ENCODE measurements around the gene MRPS21. TPM values are rescaled to one million over a fixed set of nuclear protein-coding genes. Genes with fewer than 3 reads are reported as not detected.

The MRPS21 gene
- total and polyA plus RNA-seq, 9 of the 15 experiments (the other 6 are each of a cell fraction or from before 2014, with no cell fraction given): 119 to 407 (median 149) TPM

GRCh38 chr1:150268705-150269403 is 24.8 kb upstream of the MRPS21 start, which contains the start of gene APH1A (continued):
- peak; percentile 71 for TF ChIP-seq REST (IDR thresholded peaks at IDR 0.05; ENCODE audit: borderline replicate concordance)
- no peak for TF ChIP-seq REST (CRISPR knock-in tag; IDR thresholded peaks at IDR 0.05; ENCODE audit: low read depth)
- TF ChIP-seq ZHX1 (conservative IDR thresholded peaks at IDR 0.05; ENCODE audit: low read length): no peak
- TF ChIP-seq HMG20A (CRISPR knock-in tag; conservative IDR thresholded peaks at IDR 0.05): no peak
- 0 out of 2 replicates have a peak, but pooled peaks have one; percentile 46 for TF ChIP-seq CTBP1 (IDR thresholded peaks at IDR 0.05; ENCODE audit: borderline replicate concordance)
- TF ChIP-seq, protein P1, sequence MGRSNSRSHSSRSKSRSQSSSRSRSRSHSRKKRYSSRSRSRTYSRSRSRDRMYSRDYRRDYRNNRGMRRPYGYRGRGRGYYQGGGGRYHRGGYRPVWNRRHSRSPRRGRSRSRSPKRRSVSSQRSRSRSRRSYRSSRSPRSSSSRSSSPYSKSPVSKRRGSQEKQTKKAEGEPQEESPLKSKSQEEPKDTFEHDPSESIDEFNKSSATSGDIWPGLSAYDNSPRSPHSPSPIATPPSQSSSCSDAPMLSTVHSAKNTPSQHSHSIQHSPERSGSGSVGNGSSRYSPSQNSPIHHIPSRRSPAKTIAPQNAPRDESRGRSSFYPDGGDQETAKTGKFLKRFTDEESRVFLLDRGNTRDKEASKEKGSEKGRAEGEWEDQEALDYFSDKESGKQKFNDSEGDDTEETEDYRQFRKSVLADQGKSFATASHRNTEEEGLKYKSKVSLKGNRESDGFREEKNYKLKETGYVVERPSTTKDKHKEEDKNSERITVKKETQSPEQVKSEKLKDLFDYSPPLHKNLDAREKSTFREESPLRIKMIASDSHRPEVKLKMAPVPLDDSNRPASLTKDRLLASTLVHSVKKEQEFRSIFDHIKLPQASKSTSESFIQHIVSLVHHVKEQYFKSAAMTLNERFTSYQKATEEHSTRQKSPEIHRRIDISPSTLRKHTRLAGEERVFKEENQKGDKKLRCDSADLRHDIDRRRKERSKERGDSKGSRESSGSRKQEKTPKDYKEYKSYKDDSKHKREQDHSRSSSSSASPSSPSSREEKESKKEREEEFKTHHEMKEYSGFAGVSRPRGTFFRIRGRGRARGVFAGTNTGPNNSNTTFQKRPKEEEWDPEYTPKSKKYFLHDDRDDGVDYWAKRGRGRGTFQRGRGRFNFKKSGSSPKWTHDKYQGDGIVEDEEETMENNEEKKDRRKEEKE (IDR thresholded peaks at IDR 0.05; ENCODE audit: borderline replicate concordance in 1 of 2, control insufficient read depth in 1 of 2, low read depth in 2 of 2, low read length in 1 of 2): no peak
- no peak for TF ChIP-seq ASH1L (IDR thresholded peaks at IDR 0.05; ENCODE audit: borderline replicate concordance, low read depth, partially characterized antibody)
- TF ChIP-seq NR2C1 (IDR thresholded peaks at IDR 0.05): peak; percentile 48; the same call in 1 of the 2 replicates
- peak; percentile 70 for TF ChIP-seq NR2C1 (tag; IDR thresholded peaks at IDR 0.05)
- no peak for TF ChIP-seq ZNF75A (CRISPR knock-in tag; IDR thresholded peaks at IDR 0.05)
- no peak for TF ChIP-seq ZNF436 (CRISPR knock-in tag; IDR thresholded peaks at IDR 0.05)
- no peak for TF ChIP-seq LEF1 (IDR thresholded peaks at IDR 0.05)
- no peak for TF ChIP-seq ZNF253 (CRISPR knock-in tag; conservative IDR thresholded peaks at IDR 0.05)
- TF ChIP-seq ETS2 (tag; IDR thresholded peaks at IDR 0.05; ENCODE audit: borderline replicate concordance, poor library complexity, severe bottlenecking): no peak

Data from K562 (cell line).